Brain microvascular endothelial cell (primary cell): ENCODE data around the gene SLC18A2.

ENCODE experiments used
- DNase-seq: peaks from one replicate; pipeline ENCODE4 v3.0.0-alpha.2; 2020
- H3K27ac ChIP-seq: fragments of 250-450 bp; sonication (Bioruptor Pico); 2 replicates; pipeline ENCODE4 v1.5.1; 2020; ENCODE audit warnings: mild to moderate bottlenecking, moderate library complexity
- H3K27me3 ChIP-seq: fragments of 250-450 bp; sonication (Bioruptor Pico); replicated peaks from 2 replicates; pipeline ENCODE4 v1.5.1; 2020; ENCODE audit warnings: mild to moderate bottlenecking
- H3K36me3 ChIP-seq: fragments of 250-450 bp; sonication (Bioruptor Pico); replicated peaks from 2 replicates; pipeline ENCODE4 v1.5.1; 2020; ENCODE audit warnings: mild to moderate bottlenecking
- H3K4me3 ChIP-seq: 2 replicates; pipeline ENCODE4 v1.5.1; 2011; ENCODE audit warnings: low read depth, mild to moderate bottlenecking, control low read depth, low read length, moderate library complexity
- CTCF ChIP-seq: IDR thresholded peaks from 2 replicates; pipeline ENCODE4 v1.5.1; 2011; ENCODE audit warnings: low read depth, mild to moderate bottlenecking, moderate library complexity, low read length, control low read depth, inconsistent platforms; ENCODE audit errors: missing control alignments
- in situ Hi-C: cut with HindIII; loops from 2 replicates; pipeline ENCODE4 v1.10.0; 2017; ENCODE audit warnings: low sequenced_read_pairs, low pct_ligation_motif_present

Gene SLC18A2

GRCh38 chr10:117249493-117250093 is 8.7 kb downstream of the SLC18A2 start:
- H3K27me3 ChIP-seq = no peaks in the 10 kb centered on the region
- no peak for DNase-seq
- in situ Hi-C loops = no loop called here
- TF ChIP-seq CTCF = no peak
- H3K4me3 ChIP-seq = no peak overlapping the region
- H3K27ac ChIP-seq = no peak overlapping the region
- H3K36me3 ChIP-seq = no peaks in the 10 kb centered on the region

GRCh38 chr10:117250411-117250810 is 9.5 kb downstream of the SLC18A2 start:
- Histone ChIP-seq H3K27ac (no peak overlapping the region), H3K36me3 (no peaks in the 10 kb centered on the region), H3K27me3 (no peaks in the 10 kb centered on the region), H3K4me3 (no peak overlapping the region)
- in situ Hi-C loops = no loop called here
- TF ChIP-seq CTCF = no peak
- DNase-seq = no peak

GRCh38 chr10:117253908-117254307 is 13.0 kb downstream of the SLC18A2 start:
- no peak overlapping the region for H3K4me3 ChIP-seq
- in situ Hi-C loops = no loop called here
- DNase-seq = no peak
- no peaks in the 10 kb centered on the region for H3K36me3 ChIP-seq
- no peaks in the 10 kb centered on the region for H3K27me3 ChIP-seq
- no peak overlapping the region for H3K27ac ChIP-seq
- TF ChIP-seq CTCF = no peak

DNA sequence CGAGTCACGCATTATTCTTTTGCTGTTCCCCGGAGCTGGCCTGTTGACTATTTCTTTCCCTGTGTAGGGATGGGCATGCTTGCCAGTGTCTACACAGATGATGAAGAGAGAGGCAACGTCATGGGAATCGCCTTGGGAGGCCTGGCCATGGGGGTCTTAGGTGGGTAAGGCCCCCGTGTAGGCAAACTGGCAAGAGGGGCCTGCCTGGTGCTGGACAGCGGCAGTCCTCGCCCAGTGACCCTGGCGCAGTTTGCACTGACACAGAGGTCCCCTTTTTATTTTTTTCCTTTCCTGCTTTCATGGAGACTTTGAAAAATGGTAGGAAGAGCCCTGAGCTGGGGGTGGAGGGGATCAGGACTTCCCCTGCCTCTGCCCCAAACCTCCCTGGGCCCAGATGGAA is 13.4 kb downstream of the SLC18A2 start:
- Histone ChIP-seq H3K27ac (no peak overlapping the region), H3K4me3 (no peak overlapping the region), H3K27me3 (no peaks in the 10 kb centered on the region), H3K36me3 (no peaks in the 10 kb centered on the region)
- no peak for TF ChIP-seq CTCF
- in situ Hi-C loops = no loop called here
- no peak for DNase-seq

GRCh38 chr10:117254774-117255735 is 14.1 kb downstream of the SLC18A2 start:
- Histone ChIP-seq H3K36me3 (no peaks in the 10 kb centered on the region), H3K27me3 (peaks cover 1% of the 10 kb centered on the region), H3K4me3 (no peak overlapping the region), H3K27ac (no peak overlapping the region)
- DNase-seq = no peak
- TF ChIP-seq CTCF = no peak
- in situ Hi-C loops = no loop called here
